GM12875 (cell line): ENCODE data around the gene PTPRK.
"Not testable (repeated sequence)": the region's sequence is repeated elsewhere in the genome, so short reads cannot be mapped to it uniquely, and the experiment has no call there.

Experiments
- H3K4me3 ChIP-seq: one replicate; pipeline ENCODE4 v1.5.1; 2011; ENCODE audit warnings: low read depth, low read length, control low read depth
- TF ChIP-seq, protein P1 (sequence below): IDR thresholded peaks from 2 replicates; pipeline ENCODE4 v1.5.1; 2011; ENCODE audit warnings: low read depth, mild to moderate bottlenecking, control low read depth, inconsistent platforms, low read length, moderate library complexity, borderline replicate concordance; ENCODE audit not compliant: insufficient read depth

PTPRK gene

GRCh38 chr6:128491100-128491581 is 29.3 kb downstream of the PTPRK start:
- TF ChIP-seq, protein P1, sequence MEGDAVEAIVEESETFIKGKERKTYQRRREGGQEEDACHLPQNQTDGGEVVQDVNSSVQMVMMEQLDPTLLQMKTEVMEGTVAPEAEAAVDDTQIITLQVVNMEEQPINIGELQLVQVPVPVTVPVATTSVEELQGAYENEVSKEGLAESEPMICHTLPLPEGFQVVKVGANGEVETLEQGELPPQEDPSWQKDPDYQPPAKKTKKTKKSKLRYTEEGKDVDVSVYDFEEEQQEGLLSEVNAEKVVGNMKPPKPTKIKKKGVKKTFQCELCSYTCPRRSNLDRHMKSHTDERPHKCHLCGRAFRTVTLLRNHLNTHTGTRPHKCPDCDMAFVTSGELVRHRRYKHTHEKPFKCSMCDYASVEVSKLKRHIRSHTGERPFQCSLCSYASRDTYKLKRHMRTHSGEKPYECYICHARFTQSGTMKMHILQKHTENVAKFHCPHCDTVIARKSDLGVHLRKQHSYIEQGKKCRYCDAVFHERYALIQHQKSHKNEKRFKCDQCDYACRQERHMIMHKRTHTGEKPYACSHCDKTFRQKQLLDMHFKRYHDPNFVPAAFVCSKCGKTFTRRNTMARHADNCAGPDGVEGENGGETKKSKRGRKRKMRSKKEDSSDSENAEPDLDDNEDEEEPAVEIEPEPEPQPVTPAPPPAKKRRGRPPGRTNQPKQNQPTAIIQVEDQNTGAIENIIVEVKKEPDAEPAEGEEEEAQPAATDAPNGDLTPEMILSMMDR, result no peak
- no peak overlapping the region for H3K4me3 ChIP-seq

DNA sequence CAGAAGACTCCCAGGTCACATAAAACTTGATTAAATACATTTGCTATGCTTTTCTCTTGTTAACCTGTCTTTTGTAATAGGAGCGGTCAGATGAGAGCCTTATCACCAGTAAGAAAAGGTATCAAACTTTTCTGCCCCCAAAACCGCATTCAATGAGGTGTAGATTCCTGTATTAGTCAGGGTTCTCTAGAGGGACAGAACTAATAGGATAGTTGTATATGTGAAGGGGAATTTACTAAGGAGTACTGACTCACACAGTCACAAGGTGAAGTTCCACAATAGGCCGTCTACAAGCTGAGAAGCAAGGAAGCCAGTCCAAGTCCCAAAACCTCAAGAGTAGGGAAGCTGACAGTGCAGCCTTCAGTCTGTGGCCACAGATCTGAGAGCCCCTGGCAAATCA is 32.7 kb downstream of the PTPRK start:
- TF ChIP-seq, protein P1, result no peak
- H3K4me3 ChIP-seq, result no peak overlapping the region

- no peak overlapping the region for H3K4me3 ChIP-seq
These were observed 33.3 kb downstream of the PTPRK start for GRCh38 chr6:128487055-128487454.

DNA sequence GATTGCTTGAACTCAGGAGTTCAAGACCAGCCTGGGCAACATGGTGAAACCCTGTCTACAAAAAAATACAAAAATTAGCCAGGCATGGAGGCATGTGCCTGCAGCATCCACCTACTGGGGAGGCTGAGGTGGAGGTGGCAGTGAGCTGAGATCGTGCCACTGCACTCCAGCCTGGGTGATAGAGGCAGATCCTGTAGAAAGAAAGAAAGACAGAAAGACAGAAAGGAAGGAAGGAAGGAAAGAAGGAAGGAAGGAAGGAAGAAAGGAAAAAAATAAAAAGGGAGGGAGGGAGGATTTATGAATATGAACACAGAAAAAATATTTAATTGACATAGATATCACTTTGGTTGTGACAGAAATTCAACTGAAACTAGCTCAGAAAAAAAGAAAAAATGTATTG is 33.8 kb downstream of the PTPRK start:
- not testable (repeated sequence) for H3K4me3 ChIP-seq

More at GRCh38 chr6:128487055-128487454, 33.3 kb downstream of the PTPRK start:
- TF ChIP-seq, protein P1, result no peak

- TF ChIP-seq, protein P1, result no peak
- no peak overlapping the region for H3K4me3 ChIP-seq
These were observed 36.8 kb downstream of the PTPRK start for GRCh38 chr6:128483472-128484135.

GRCh38 chr6:128482642-128483041 is 37.8 kb downstream of the PTPRK start:
- TF ChIP-seq, protein P1, result no peak
- no peak overlapping the region for H3K4me3 ChIP-seq

- TF ChIP-seq, protein P1, result no peak
- no peak overlapping the region for H3K4me3 ChIP-seq
These were observed 40.4 kb downstream of the PTPRK start for GRCh38 chr6:128479991-128480390.
